Peyer's patch (tissue), 4 donors: ENCODE measurements around the gene LBX2.

Experiments
- CTCF ChIP-seq, 6 experiments: fragments of 450-650 bp in 4 of 6; fragments of 200-600 bp in 2 of 6; sonication (generic) in 1 of 6; IDR thresholded peaks; one replicate each; pipeline ENCODE4 v1.5.1; 2017 to 2019; ENCODE audit warnings: antibody characterized with exemption in 6 of 6, mild to moderate bottlenecking in 3 of 6, moderate library complexity in 1 of 6
- POLR2A ChIP-seq, 2 donors: fragments of 450-650 bp; IDR thresholded peaks; one replicate each; pipeline ENCODE4 v1.5.1; 2017; ENCODE audit warnings: antibody characterized with exemption in 2 of 2, mild to moderate bottlenecking in 2 of 2, moderate library complexity in 2 of 2

GRCh38 chr2:74500578-74500946, 1.2 kb upstream of the LBX2 start:
- TF ChIP-seq CTCF (IDR thresholded peaks at IDR 0.05) = no peak
- TF ChIP-seq POLR2A (IDR thresholded peaks at IDR 0.05) = no peak
